GM19467 (cell line): ENCODE data around the gene KCNE1.

Source experiments
- ATAC-seq: cut with Tn5 transposase; IDR thresholded peaks from one replicate; pipeline ENCODE4 v1.9.1; 2021; ENCODE audit warnings: mild to moderate bottlenecking, moderate library complexity; ENCODE audit not compliant: unreplicated experiment

The KCNE1 gene

GRCh38 chr21:34536311-34536710 lies 24.3 kb upstream of the KCNE1 start:
- ATAC-seq, result no peak

GRCh38 chr21:34535886-34536285 lies 23.9 kb upstream of the KCNE1 start:
- no peak for ATAC-seq

GRCh38 chr21:34534522-34534921 lies 22.5 kb upstream of the KCNE1 start:
- no peak for ATAC-seq

- no peak for ATAC-seq
These were observed 21.9 kb upstream of the KCNE1 start for GRCh38 chr21:34533938-34534337.

GRCh38 chr21:34531399-34531798 lies 19.4 kb upstream of the KCNE1 start:
- ATAC-seq, result no peak

- no peak for ATAC-seq
These were observed 18.3 kb upstream of the KCNE1 start for GRCh38 chr21:34530261-34530660.

- ATAC-seq, result no peak
These were observed 16.1 kb upstream of the KCNE1 start for GRCh38 chr21:34528131-34528561.

- ATAC-seq, result no peak
These were observed 14.7 kb upstream of the KCNE1 start for GRCh38 chr21:34526618-34527290.

GRCh38 chr21:34526241-34526617 lies 14.2 kb upstream of the KCNE1 start:
- ATAC-seq, result no peak

- no peak for ATAC-seq
These were observed 12.9 kb upstream of the KCNE1 start for GRCh38 chr21:34524646-34525601.

GRCh38 chr21:34523019-34523555 lies 11.1 kb upstream of the KCNE1 start:
- ATAC-seq, result no peak

GRCh38 chr21:34522284-34522683 lies 10.3 kb upstream of the KCNE1 start:
- ATAC-seq, result no peak

GRCh38 chr21:34521561-34521960 lies 9.6 kb upstream of the KCNE1 start:
- ATAC-seq, result no peak

GRCh38 chr21:34520764-34521508 lies 8.9 kb upstream of the KCNE1 start:
- ATAC-seq, result no peak

- ATAC-seq, result no peak
These were observed 8.3 kb upstream of the KCNE1 start for GRCh38 chr21:34520281-34520680.

- ATAC-seq, result no peak
These were observed 7.7 kb upstream of the KCNE1 start for GRCh38 chr21:34519694-34520093.

GRCh38 chr21:34519016-34519415 lies 7.0 kb upstream of the KCNE1 start:
- no peak for ATAC-seq

GRCh38 chr21:34518301-34518700 lies 6.3 kb upstream of the KCNE1 start:
- no peak for ATAC-seq

- no peak for ATAC-seq
These were observed 5.7 kb upstream of the KCNE1 start for GRCh38 chr21:34517491-34518245.

- no peak for ATAC-seq
These were observed 5.0 kb upstream of the KCNE1 start for GRCh38 chr21:34517039-34517438.
